Psoas muscle (tissue), 8 donors: ENCODE measurements around the gene OSBPL3. TPM values are rescaled to one million over a fixed set of nuclear protein-coding genes. Genes with fewer than 3 reads are reported as not detected.

Experiments
- ATAC-seq, 4 donors: fragments of 200-7000 bp; cut with Tn5 transposase; one replicate each; pipeline ENCODE4 v1.9.1; 2020; ENCODE audit warnings: moderate library complexity in 3 of 4, mild to moderate bottlenecking in 2 of 4
- DNase-seq, 2 donors: peaks; one replicate each; pipeline ENCODE4 v3.0.0-alpha.2; 2020
- H3K27ac ChIP-seq: fragments of 200-600 bp; one replicate; pipeline ENCODE4 v1.8.0; 2022
- H3K27me3 ChIP-seq, 3 donors: fragments of 200-600 bp in 1 of 3; one replicate each; pipeline versions ENCODE4 v1.6.1 to v1.8.0; 2013 to 2022; ENCODE audit warnings: low read length in 2 of 3, mild to moderate bottlenecking in 2 of 3, moderate library complexity in 1 of 3; ENCODE audit not compliant: insufficient read depth in 3 of 3
- H3K36me3 ChIP-seq, 2 donors: fragments of 200-600 bp in 1 of 2; one replicate each; pipeline versions ENCODE4 v1.6.1 to v1.8.0; 2013 to 2022; ENCODE audit warnings: low read depth in 1 of 2, mild to moderate bottlenecking in 1 of 2, moderate library complexity in 1 of 2; ENCODE audit not compliant: insufficient read depth in 1 of 2
- H3K4me1 ChIP-seq: fragments of 200-600 bp; one replicate; pipeline ENCODE4 v1.8.0; 2022
- H3K4me3 ChIP-seq: fragments of 200-600 bp; one replicate; pipeline ENCODE4 v1.8.0; 2022; ENCODE audit warnings: mild to moderate bottlenecking
- H3K9me3 ChIP-seq: fragments of 200-600 bp; one replicate; pipeline ENCODE4 v1.8.0; 2022
- WGBS, 3 donors: extraction: QIAGEN DNeasy Blood & Tissue Kit; methylation state at CpG; one replicate each; pipeline versions ENCODE4 v1.1.6 to v1.1.7; 2013; 5-methylcytosine and 5-hydroxymethylcytosine counted together
- intact Hi-C, 2 donors: fragments of 100-400 bp; cut with DNase I; formaldehyde crosslinking; loops; one replicate each; pipeline versions ENCODE4 v1.11.0 to v1.14.2; 2022
- polyA plus RNA-seq, 3 donors: library from polyadenylated mRNA; stranded (reverse); fragments of 200-250 nt; gene quantifications; one replicate each; pipeline ENCODE4 v1.2.3, GENCODE V29; 2013
- total RNA-seq, 4 donors: library from RNA; stranded (reverse); fragmentation: NEBNext Ultra II Directional in 2 of 4; extraction: Animal tissue kit (Norgen Biotek cat#: 25700) in 2 of 4; gene quantifications; one replicate each; pipeline versions ENCODE4 v1.2.1 to v1.2.4, GENCODE V29; 2021 to 2023
- TF ChIP-seq, protein P1 (sequence below): fragments of 200-600 bp; IDR thresholded peaks from one replicate; pipeline ENCODE4 v1.8.0; 2022; ENCODE audit warnings: antibody characterized with exemption
- donor health status: healthy with polysubstance abuse.
- donor health status: DM: no; HTN: no; CAD: no; lungs with moderate emphysema.
- donor health status: Bipolar disorder and iron deficiency.
- donor health status: healthy.
- donor health status: DM: yes; HTN: yes; CAD: no.
- donor health status: DM: no; HTN: no; CAD: no.
- donor health status: DM: no; HTN: no; CAD: no.
- donor health status: DM: yes; HTN: yes; CAD: no.

Gene OSBPL3
- total and polyA plus RNA-seq, 7 donors, result 1.9 to 8.7 (median 4.2) TPM

DNA sequence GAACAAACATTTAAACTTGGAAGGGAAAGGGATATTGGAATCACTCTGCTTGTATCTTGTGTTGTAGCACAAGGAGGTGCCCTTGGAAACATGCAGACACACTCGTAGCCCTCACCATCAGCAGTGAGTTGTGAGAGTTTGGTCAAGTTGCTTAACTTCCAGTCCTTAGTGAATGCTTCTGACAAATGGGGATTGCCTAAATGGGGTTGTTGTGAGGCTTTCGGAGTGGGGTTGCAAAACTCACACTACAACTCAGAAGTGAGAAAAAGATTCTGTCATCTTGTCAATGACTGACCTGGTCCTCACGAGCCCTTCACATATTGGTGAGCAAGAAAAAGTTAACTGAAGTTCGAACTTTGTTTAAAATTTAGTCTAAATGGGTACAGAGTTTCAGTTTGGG lies 193.7 kb downstream of the OSBPL3 start:
- Histone ChIP-seq H3K27ac (peak overlapping the region; percentile 80), H3K4me1 (peaks cover 11% of the 10 kb centered on the region), H3K9me3 (no peaks in the 10 kb centered on the region), H3K4me3 (no peak overlapping the region), H3K27me3 (no peaks in the 10 kb centered on the region), H3K36me3 (no peaks in the 10 kb centered on the region)
- TF ChIP-seq, protein P1, sequence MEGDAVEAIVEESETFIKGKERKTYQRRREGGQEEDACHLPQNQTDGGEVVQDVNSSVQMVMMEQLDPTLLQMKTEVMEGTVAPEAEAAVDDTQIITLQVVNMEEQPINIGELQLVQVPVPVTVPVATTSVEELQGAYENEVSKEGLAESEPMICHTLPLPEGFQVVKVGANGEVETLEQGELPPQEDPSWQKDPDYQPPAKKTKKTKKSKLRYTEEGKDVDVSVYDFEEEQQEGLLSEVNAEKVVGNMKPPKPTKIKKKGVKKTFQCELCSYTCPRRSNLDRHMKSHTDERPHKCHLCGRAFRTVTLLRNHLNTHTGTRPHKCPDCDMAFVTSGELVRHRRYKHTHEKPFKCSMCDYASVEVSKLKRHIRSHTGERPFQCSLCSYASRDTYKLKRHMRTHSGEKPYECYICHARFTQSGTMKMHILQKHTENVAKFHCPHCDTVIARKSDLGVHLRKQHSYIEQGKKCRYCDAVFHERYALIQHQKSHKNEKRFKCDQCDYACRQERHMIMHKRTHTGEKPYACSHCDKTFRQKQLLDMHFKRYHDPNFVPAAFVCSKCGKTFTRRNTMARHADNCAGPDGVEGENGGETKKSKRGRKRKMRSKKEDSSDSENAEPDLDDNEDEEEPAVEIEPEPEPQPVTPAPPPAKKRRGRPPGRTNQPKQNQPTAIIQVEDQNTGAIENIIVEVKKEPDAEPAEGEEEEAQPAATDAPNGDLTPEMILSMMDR, result no peak
- peak in 2 of 4 donors; percentile 25 to 33 for ATAC-seq
- WGBS, 3 donors, result 74 to 81% (median 79%) methylated on average over 4 of the region's 4 CpGs
- intact Hi-C loops, result no loop called here
- no peak for DNase-seq

DNA sequence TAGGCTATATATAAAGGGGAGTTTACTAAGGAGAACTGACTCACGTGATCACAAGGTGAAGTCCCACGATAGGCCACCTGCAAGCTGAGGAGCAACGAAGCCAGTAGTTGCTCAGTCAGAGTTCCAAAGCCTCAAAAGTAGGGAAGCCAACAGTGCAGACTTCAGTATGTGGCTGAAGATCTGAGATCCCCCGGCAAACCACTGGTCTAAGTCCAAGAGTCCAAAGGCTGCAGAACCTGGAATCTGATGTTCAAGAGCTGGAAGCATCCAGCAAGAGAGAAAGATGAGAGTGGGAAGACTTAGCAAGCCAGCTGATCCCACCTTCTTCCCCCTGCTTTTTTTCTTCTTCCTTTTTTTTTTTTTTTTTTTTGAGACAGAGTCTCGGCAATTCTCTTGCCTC lies 195.7 kb downstream of the OSBPL3 start:
- TF ChIP-seq, protein P1, result no peak
- Histone ChIP-seq H3K9me3 (no peaks in the 10 kb centered on the region), H3K4me3 (no peak overlapping the region), H3K27me3 (no peaks in the 10 kb centered on the region), H3K36me3 (no peaks in the 10 kb centered on the region), H3K27ac (peak overlapping the region; percentile 23), H3K4me1 (peaks cover 15% of the 10 kb centered on the region)
- DNase-seq (no peak), ATAC-seq (no peak)
- intact Hi-C loops, result no loop called here
- 60 to 68% (median 61%) methylated on average over 5 of the region's 5 CpGs for WGBS, 3 donors

DNA sequence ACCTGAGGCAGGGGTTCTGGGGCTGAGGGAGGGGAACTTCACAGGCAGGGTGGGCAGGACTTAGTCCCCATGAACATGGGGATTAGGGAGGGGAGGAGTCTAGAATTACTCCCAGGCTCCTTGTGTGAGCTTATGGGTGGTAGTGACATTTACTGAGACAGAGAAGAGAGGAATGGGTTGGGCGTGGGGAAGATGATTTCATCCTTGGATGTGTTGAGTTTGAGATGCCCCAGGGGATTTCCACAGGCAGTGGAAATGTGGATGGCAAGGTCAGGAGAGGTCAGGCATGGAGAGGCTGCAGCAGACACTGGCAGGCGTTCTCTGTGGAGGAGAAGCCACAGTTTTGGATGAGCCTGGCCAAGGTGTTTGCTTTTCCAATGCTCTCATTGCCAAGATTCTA lies 196.3 kb downstream of the OSBPL3 start:
- ATAC-seq (no peak), DNase-seq (no peak)
- intact Hi-C loops, result no loop called here
- Histone ChIP-seq H3K36me3 (no peaks in the 10 kb centered on the region), H3K9me3 (no peaks in the 10 kb centered on the region), H3K4me3 (no peak overlapping the region), H3K27ac (peak overlapping the region; percentile 23), H3K4me1 (peaks cover 15% of the 10 kb centered on the region), H3K27me3 (no peaks in the 10 kb centered on the region)
- TF ChIP-seq, protein P1, result no peak
- 47 to 56% (median 50%) methylated on average over 2 of the region's 2 CpGs for WGBS, 3 donors

DNA sequence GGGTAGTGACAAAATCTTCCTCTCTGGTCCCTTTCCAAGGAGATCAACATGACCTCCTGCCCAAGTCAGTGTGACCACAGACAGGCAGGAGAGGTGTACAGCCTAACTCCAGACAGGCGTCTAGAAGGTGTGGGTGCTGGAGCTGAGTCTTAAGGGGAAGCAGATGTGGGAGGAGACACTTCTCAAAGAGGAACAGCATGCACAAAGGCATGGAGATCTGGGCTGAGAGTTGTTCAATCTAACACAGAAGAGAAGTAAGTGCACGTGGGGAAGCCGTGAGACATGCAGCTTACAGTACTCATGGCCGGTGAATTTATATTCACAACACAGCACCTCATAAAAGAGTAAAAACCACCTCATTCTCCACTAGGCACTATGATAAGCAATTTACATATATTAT lies 198.9 kb downstream of the OSBPL3 start:
- DNase-seq (no peak), ATAC-seq (no peak)
- TF ChIP-seq, protein P1, result no peak
- no peaks in the 10 kb centered on the region for H3K36me3 ChIP-seq
- H3K4me3 ChIP-seq, result no peak overlapping the region
- no peaks in the 10 kb centered on the region for H3K9me3 ChIP-seq
- intact Hi-C loops, result no loop called here
- H3K4me1 ChIP-seq, result peaks cover 3% of the 10 kb centered on the region
- no peak overlapping the region for H3K27ac ChIP-seq
- no peaks in the 10 kb centered on the region for H3K27me3 ChIP-seq
- WGBS, 3 donors, result 92 to 97% (median 93%) methylated on average over 4 of the region's 4 CpGs

DNA sequence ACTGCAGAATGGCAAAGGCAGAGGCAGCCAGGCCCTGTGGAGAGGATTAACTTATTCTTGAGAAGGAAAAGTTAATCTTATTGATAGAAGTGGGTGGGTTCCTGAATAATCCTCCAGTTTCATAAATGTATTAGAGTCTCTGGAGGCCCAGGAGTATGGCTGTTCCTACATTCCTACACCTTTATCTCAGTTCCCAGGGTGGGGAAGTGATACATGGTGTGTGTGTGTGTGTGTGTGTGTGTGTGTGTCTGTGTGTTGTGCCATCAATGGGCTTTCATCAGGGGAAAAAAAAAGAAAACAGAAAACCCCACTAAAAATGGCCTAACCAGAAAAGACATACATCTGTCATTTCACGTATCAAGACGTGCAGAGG lies 200.7 kb downstream of the OSBPL3 start:
- ATAC-seq (peak; percentile 20 to 25 (median 22)), DNase-seq (no peak)
- no peaks in the 10 kb centered on the region for H3K36me3 ChIP-seq
- peaks cover 3% of the 10 kb centered on the region for H3K4me1 ChIP-seq
- no peaks in the 10 kb centered on the region for H3K27me3 ChIP-seq
- TF ChIP-seq, protein P1, result no peak
- 61 to 96% (median 77%) methylated on average over 2 of the region's 2 CpGs for WGBS, 3 donors
- H3K9me3 ChIP-seq, result no peaks in the 10 kb centered on the region
- peak overlapping the region; percentile 86 for H3K27ac ChIP-seq
- no peak overlapping the region for H3K4me3 ChIP-seq
- intact Hi-C loops, result no loop called here
